ENCODE measurements around the gene CDH8.
"Not testable (repeated sequence)": the region's sequence is repeated elsewhere in the genome, so short reads cannot be mapped to it uniquely, and the experiment has no call there.

Gene CDH8

DNA sequence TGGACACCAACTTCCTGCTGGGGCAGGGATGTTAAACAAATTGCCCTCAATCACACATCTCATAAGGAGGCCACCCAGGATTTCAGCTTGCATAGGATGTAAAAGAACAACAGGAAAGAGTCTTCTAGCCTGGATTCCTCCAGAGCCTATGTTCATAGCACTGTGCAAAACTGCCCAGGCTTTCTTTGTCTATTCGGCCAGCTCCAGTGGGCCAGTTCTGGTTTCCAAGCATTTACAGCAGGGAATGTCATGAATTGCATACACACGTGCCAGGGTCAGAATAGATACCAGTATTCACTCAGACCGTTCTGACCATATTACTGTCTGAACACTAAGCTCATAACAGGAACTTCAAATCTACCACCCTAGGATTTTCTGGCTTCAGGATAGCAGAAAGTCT lies 273.2 kb downstream of the CDH8 start:
- no peak for DNase-seq

DNA sequence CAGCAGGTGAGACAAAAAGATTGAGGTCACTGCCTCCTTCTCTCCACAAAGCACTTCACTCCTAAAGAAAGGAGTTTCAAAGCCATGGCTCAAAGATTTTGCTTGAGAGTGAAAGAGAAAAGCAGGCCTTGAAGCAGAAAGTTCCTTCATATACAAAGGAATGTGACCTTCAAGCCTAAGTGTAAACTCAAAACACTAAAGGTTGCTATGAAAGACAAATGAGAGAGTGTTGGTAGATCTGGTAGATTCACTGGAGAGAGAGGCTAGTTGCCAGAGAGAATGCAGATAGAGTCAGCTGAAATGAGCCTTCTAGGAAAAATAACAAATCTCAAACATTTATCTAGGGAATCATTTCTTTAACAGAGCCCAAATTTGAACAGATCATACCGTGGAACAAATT lies 305.2 kb downstream of the CDH8 start:
- no peak for DNase-seq

DNA sequence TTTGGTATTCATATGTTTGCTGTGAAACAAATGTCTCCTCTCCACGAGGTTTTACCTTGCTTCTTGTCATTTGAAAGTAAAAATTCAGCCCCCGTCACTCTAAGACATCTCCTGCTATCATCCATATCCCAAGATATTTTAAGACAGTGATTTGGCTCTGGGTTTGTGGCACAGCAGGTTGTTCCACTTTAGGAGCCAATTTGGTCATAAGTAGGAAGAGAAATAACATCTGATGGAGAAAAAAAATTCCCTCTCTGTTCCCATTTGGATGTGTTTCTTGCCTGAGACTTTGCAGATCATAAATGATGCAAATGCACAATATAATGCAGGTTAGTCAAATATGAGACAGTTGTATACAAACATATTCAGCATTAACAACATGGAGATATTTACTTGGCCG lies 309.5 kb downstream of the CDH8 start:
- DNase-seq: no peak

DNA sequence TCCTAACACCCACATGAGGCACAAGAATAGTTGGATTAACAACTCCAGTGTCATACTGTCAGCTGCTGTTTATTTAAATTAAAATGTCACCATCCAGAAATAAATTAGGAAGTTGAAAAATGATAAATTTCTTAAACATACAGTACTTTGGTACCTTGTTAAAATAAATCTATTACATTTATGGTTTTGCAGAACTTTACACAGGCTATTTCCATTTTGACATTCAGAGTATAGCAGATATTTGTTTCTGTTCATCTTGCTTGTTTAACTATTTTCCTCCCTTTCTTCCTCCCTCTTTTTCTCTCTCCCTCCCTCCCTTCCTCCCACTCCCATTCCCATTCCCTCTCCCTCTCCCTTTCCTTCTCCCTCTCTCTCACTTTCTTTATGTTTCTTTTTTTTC lies 310.1 kb downstream of the CDH8 start:
- no peak for DNase-seq

DNA sequence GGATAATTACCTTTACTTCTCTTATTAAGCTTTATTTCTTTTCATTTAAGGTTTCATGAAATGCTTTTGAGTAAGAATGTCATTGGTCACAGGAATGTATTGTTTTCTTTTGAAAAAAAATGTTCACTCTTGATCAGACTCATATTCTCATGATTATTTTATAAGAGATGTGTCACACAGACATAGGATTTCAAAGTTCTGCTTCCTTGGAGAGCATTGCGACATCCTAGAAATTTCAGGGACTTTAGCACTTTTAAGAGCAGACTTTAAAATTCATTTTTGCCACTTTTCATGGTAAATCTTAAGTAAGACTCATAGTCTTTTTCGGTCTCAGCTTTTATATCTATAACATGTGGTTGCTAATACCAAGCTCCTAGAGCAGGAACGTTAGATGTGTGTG lies 314.7 kb downstream of the CDH8 start:
- no peak for DNase-seq

DNA sequence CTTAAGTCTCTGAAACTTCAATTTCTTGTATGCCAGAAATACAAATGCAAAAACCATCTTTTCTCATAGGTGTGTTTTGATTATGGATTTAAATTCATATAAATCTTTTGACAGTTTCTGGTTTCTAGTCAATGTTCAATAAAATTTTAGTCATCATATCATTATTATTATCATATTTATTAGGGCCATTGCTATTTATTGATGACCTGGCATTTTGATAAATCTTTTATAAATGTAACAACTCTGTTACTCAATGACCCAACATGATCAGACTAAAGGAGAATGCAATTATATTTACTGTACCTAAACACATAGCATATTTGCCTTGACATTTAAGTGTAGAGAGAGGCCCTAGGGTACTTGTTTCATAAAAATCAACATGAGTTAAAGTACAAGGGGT lies 320.8 kb downstream of the CDH8 start:
- no peak for DNase-seq

DNA sequence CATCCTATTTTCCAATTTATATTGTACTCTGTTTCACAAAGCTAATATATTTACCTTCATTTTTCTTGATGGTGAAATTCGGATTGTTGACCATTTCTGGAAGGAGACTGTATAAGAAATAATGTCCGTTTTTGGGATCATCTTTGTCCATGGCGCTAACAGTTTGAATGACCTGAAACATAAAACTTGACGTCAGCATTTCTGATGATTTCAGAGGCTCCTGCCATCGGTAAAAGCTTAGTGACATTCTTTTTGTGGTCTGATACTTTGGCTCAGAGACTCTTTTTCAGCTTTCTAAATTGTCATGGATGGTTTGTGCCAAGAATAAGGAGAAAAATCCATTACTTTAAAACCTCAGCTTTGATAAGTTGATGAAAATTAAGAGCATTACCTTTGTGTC lies 322.5 kb downstream of the CDH8 start:
- DNase-seq: no peak

DNA sequence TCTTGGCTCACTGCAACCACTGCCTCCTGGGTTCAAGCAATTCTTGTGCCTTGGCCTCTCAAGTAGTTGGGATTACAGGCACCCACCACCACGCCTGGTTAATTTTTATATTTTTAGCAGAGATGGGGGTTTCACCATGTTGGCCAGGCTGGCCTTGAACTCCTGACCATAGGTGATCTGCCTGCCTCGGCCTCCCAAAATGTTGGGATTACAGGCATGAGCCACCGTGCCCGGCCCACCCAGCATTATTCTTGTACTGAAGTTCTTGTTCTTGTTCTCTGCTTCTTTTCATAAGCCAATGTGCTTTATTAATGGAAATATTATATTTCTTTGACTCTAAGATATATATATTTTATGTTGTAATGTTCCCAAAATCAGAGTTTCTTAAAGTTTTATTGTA lies 336.6 kb downstream of the CDH8 start:
- DNase-seq: not testable (repeated sequence)

DNA sequence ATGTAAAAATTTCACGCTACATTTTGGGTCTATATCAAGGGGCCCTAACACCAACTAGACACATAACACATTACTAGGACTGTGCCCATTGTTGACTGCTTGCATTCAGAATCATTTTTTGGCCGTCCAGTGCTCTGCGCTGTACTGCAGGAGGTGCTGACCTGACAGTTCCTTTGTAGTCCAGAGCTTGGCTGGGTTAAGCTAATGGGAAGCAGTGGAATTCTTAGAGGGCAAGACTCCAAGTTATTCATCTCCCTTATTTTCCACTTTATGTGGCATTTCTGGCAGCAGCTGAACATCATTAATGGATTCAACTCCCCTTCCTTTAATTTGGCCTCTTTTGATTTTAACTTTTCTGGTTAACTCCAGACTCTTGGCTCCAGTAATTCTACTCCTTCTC lies 351.7 kb downstream of the CDH8 start:
- no peak for DNase-seq

DNA sequence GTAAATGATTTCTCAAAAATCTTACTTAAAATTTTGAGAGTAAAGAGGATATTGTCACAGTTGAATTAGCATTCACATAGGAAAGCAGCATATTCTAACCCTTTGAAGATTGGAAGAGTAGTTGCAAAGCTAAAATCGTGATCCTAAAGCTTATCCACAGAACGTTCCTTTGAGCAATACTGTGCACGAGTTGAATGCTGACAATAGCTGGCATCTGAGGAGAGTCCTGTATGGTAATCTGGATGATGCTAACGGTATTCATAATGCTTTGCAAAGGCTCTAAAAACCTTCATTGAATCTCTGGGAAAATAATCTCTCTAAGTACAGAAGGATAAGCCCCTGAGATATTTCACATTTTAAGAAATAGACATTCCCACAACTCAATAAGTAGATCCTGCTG lies 354.6 kb downstream of the CDH8 start:
- no peak for DNase-seq

DNA sequence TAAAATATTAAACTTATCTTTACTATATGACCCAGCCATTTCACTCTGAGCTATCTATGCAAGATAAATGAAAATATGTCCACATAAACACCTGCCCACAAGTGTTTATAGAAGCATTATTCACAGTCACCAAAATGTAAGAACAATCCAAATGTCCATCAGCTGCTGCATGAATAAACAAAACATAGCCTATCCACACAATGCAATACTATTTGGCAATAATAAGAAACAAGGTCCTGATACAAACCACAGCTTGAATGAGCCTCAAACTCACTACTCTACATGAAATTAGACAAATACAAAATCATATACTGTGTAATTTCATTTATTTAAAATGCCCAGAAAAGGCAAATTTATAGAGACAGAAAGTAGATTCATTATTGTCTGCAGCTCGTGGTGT lies 355.1 kb downstream of the CDH8 start:
- no peak for DNase-seq

DNA sequence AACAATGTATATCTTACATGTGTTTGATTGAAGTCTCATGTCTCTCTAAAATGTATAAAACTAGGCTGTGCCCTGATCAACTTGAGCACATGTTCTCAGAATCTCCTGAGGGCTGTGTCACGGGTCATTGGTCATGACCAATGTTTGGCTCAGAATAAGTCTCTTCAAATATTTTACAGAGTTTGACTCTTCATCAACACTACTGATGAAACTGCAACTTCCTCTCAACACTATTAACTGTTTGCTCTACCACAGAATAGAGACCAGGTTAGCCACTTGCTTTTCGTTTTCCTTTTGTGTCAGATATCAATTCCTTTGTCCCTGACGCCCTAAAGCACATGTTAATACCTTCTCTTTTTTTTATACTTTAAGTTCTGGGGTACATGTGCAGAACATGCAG lies 358.1 kb downstream of the CDH8 start:
- no peak for DNase-seq

DNA sequence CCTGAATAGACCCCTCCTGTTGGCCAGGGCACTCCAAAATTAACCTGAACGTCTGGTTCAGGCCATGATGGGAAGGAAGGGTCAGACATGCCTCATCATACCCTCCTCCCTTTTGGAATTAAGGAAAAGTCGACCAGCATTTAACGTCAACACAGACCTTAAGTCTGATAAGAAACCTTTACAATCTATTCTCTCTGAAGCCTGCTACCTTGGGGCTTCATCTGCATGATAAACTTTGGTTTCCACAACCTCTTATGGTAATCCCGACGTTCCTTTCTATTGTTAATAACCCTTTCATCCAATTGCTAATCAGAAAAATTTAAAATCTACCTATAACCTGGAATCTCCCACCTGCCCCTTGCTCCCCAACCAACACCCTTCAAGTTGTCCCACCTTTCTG lies 358.5 kb downstream of the CDH8 start:
- DNase-seq: no peak

DNA sequence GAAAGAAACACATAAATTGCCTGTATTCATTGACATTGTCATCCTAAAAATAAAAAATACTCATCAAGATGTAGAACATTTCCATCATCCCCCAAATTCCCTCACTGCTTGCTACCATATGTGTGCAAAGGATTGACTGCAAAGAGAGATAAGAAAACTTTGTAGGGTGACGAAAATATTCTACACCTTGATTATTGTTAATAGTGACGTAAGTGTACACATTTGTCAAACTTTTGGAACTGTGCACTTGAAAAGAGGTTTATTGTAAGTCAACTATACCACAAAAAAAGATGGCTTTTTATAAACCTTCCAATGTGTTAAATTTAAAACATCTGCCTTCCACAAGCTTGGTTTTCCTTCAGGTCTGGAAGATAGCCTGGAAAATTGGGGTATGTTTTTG lies 359.5 kb downstream of the CDH8 start:
- DNase-seq: no peak

DNA sequence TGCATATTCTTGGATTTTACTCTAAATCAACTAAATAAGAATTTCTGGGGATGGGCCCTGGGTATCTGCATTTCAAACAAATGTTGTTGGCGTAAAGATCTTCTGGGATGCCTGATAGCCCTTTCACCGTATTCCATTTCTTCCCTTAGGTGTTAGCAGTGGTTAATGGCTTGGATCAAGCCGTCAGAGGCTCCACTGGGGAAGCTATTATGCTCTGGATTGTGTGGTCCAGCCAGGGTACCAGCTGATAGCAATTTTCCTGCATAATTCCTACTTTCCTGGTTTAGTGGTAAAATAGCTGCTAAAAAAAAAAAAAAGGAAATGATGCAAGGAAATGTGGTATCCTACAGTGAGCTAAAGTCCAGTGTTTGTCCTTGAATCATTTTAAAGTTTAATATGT lies 365.1 kb downstream of the CDH8 start:
- no peak for DNase-seq

DNA sequence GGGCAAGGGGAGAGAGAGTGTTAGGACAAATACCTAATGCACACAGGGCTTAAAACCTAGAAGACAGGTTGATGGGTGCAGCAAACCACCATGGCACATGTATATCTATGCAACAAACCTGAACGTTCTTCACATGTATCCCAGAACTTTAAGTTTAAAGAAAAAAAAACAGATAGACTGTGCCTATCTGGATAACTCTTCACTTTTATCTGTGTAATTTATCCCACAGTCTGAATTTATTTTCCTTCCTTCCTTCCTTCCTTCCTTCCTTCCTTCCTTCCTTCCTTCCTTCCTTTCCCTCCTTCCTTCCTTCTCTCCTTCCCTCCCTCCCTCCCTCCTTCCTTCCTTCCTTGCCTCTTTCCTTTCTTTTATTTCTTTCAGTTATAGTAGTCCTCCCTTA lies 370.7 kb downstream of the CDH8 start:
- DNase-seq: no peak

DNA sequence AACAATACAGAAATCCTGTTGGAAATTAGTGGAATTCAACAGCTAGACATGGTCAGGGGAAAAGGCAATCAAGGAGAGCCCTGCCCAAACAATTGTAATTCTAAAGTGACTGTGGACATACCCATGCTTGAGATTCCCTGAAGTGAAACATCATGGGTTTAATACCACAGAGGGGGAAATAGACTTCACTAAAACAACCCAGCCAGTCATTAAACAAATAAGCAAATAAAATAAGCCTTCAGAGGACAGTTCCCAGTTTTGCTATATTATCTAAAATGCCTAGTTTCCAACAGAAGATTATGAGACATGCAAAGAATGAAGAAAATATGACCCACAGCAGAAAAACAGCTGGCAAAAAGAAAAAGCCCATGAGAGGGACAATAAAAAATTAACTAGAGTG lies 376.3 kb downstream of the CDH8 start:
- no peak for DNase-seq

DNA sequence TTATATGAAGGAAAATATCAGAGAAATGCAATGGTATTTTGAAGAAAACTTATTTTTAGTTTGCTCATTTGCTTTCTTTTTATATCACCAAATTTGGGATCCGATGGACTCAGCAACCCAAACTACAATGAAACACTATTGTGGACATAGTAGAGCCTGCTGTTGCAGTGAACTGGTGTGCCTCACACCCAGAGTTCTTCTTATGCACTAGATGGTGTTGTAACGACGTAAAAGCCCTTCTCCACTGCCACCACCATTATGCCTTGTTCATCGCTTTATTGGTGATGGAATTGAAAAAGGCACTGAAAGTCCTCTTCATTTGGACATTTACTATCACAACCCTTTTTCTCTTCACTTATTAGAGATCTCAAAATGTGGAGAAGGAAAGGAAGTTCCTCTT lies 381.3 kb downstream of the CDH8 start:
- no peak for DNase-seq

DNA sequence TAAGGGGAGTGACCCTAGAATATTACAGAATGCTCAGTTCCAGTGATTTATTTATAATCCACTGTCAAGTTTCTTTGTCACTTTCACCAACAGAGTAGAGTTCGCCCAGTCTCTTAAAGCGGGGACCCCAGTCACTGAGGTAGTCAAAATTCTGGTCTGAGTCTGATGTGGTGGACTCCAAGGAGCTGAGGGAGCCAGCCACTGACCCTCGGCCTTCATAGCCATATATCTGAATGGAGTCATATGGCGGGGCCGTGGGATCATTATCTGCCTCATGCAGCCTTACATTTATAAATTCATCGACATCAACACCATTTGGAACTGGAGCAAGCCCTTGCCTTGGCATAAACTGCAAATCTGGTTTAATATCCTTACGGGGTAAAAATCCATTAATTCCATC lies 382.7 kb downstream of the CDH8 start:
- no peak for DNase-seq

DNA sequence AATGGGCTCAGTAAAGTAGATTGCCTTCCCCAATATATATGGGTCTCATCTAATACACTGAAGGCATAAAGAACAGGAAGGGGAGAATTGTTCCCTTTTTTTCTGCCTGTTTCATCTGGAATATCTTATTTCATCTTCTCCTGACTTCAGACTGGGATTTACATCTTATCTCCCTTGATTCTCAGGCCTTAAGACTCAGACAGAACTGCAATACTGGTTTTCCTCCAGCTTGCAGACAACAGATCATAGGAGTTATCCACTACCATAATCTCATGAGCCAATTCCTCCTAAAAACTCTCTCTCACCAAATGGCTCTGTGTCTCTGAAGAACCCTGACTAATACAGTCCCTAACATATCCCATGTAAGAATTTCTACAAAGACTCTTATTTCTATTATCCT lies 390.7 kb downstream of the CDH8 start:
- no peak for DNase-seq

DNA sequence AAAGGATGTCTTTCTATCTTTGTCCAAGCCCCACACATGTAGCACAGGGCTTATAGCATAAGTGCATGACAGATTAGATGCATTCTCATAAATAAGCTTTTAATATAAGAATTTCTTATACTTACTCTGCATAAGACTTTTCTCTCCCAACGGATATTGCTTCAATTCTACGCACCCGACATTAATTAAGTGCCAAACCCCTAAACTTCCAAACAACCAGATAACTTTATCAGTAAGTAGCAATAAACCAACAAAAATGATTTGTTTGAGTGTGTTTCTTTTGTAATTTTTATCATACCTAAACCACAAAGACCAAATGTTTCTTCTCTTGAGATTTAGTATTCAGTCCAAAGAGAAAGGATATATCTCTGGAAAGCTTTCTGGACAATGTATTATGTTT lies 391.5 kb downstream of the CDH8 start:
- no peak for DNase-seq

DNA sequence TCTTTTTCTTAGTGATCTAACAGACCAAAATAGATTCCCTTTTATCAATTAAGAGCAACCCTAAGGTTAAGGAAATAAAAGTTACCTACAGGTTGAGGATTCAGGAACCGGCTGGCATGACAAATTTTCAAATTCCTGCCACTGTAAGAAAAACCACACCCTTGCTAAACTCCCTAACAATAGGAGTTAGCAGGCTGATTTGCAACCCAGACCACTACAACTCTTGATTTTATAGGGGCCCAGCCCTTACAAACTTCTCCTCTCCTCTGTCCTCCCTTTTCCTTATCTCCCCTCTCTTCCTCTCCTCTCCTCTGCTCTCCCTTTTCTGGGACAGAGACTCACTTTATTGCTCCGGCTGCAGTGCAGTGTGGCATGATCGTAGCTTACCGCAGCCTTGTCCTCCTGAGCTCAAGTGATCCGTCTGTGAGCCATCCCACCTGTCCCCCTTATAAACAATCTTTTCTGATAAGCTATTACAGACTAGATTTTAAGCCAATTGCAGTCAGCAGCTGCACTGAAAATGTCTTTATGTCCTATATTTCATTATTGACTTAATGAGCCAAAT lies 418.9 kb downstream of the CDH8 start:
- DNase-seq: no peak

DNA sequence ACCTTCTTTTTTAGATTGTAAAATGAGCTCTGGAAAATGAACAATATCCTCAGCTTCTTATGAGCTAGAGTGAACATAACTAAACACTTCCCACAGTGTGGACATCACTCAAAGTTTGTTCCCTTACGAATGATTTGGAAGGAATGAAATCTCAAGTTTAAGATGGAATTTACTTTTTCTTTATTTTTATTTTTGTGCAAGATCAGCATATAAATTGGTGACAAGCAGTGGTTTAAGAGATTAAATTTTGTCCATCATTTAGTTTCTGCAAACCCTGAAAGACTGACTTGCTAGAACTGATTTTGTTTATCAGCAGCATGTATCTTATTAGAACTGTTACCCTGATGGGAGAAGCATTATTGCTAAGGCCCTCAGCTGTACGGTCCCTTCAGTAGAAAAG lies 420.1 kb downstream of the CDH8 start:
- DNase-seq: no peak

DNA sequence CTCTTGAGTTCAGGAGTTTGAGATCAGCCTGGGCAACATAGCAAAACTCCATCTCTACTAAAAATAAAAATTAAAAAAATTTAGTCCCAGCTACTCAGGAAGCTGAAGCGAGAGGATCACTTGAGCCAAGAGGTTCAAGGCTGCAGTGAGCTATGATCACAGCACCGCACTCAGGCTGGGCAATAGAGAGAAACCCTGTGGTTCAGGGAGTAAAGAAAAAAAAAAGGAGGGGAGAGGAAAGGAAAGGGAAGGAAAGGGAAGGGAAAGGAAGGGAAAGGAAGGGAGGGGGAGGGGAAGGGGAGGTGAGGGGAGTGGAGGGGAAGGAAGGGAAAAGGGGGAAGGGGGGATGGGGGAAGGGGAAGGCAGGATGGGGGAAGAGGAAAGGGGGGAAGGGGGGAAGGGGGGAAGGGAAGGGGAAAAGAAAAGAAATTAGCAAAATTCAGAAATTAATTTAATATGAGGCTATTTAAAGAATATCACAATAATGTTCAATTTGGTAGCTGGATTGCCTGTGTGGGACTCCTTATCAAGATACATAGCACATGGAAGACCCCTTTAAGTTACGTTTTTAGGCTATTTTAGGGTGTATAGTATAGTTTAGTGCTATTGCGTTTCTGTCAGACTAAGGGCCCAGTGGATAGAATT lies 424.3 kb downstream of the CDH8 start:
- no peak for DNase-seq

DNA sequence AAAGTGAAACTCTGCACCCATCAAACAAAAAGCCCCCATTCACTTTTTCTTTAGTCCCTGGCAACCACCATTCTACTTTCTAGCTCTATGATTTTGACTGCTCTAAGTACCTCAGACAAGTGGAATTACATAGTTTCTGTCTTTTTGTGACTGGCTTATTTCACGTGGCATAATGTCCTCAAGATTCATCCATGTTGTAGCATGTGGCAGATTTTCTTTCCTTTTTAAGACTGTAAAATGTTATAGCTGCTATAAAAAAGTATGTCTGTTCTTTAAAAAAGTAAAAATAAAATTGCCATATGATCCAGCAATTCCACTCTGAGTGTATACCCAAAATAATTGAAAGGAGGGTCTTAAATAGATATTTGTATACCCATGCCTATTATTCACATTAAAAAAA lies 429.7 kb downstream of the CDH8 start:
- DNase-seq: no peak
